HEK293T (cell line): ENCODE measurements around the gene IRAK1.

Experiments
- CTCF ChIA-PET: fragments of 350-600 bp; formaldehyde crosslinking; extraction: SDS; loops from one replicate; lab custom pipeline; 2021; ENCODE audit warnings: antibody characterized with exemption, inconsistent platforms; lab: Yijun Ruan, JAX
- POLR2A ChIA-PET: fragments of 350-600 bp; formaldehyde crosslinking; extraction: SDS; loops from one replicate; lab custom pipeline; 2020; ENCODE audit warnings: antibody characterized with exemption, inconsistent platforms; lab: Yijun Ruan, JAX
- DNase-seq: peaks from one replicate; pipeline ENCODE4 v3.0.0; 2012; ENCODE audit warnings: mixed read lengths; ENCODE audit errors: extremely low spot score
- ARNT ChIP-seq: fragments of 450-650 bp; IDR thresholded peaks from 2 replicates; pipeline ENCODE4 v1.6.1; 2017; ENCODE audit warnings: mild to moderate bottlenecking
- BHLHE40 ChIP-seq: fragments of 450-650 bp; IDR thresholded peaks from 2 replicates; pipeline ENCODE4 v1.6.1; 2016; ENCODE audit warnings: mild to moderate bottlenecking, moderate library complexity, borderline replicate concordance
- CTBP1 ChIP-seq: fragments of 450-650 bp; IDR thresholded peaks from 2 replicates; pipeline ENCODE4 v1.6.1; 2016; ENCODE audit warnings: borderline replicate concordance
- ELF4 ChIP-seq: fragments of 450-650 bp; IDR thresholded peaks from 2 replicates; pipeline ENCODE4 v1.6.1; 2017; ENCODE audit warnings: antibody characterized with exemption
- FOXA1 ChIP-seq: fragments of 450-650 bp; IDR thresholded peaks from 2 replicates; pipeline ENCODE4 v1.6.1; 2016; ENCODE audit warnings: mild to moderate bottlenecking
- FOXK2 ChIP-seq: fragments of 450-650 bp; IDR thresholded peaks from 2 replicates; pipeline ENCODE4 v1.6.1; 2016; ENCODE audit warnings: mild to moderate bottlenecking
- FOXM1 ChIP-seq: fragments of 450-650 bp; IDR thresholded peaks from 2 replicates; pipeline ENCODE4 v1.6.1; 2017; ENCODE audit warnings: mild to moderate bottlenecking, borderline replicate concordance
- HDGF ChIP-seq: fragments of 450-650 bp; IDR thresholded peaks from 2 replicates; pipeline ENCODE4 v1.6.1; 2017; ENCODE audit warnings: antibody characterized with exemption, borderline replicate concordance
- L3MBTL2 ChIP-seq: fragments of 450-650 bp; conservative IDR thresholded peaks from 2 replicates; pipeline ENCODE4 v1.6.1; 2016; ENCODE audit warnings: mild to moderate bottlenecking
- LEF1 ChIP-seq: fragments of 450-650 bp; IDR thresholded peaks from 2 replicates; pipeline ENCODE4 v1.6.1; 2017; ENCODE audit warnings: mild to moderate bottlenecking, borderline replicate concordance
- NFRKB ChIP-seq: fragments of 450-650 bp; IDR thresholded peaks from 2 replicates; pipeline ENCODE4 v1.6.1; 2016; ENCODE audit warnings: mild to moderate bottlenecking, moderate library complexity
- SP1 ChIP-seq: fragments of 450-650 bp; IDR thresholded peaks from 2 replicates; pipeline ENCODE4 v1.6.1; 2017
- SUZ12 ChIP-seq: fragments of 450-650 bp; IDR thresholded peaks from 2 replicates; pipeline ENCODE4 v1.6.1; 2016; ENCODE audit warnings: mild to moderate bottlenecking
- TARDBP ChIP-seq: fragments of 450-650 bp; IDR thresholded peaks from 2 replicates; pipeline ENCODE4 v1.6.1; 2016
- ZNF384 ChIP-seq: fragments of 450-650 bp; IDR thresholded peaks from 2 replicates; pipeline ENCODE4 v1.6.1; 2016
- TF ChIP-seq, protein P1 (sequence below): fragments of 450-650 bp; IDR thresholded peaks from 2 replicates; pipeline ENCODE4 v1.6.1; 2016

The IRAK1 gene

GRCh38 chrX:154006947-154007346, 12.8 kb downstream of the IRAK1 start:
- no peak for TF ChIP-seq ARNT
- no peak for TF ChIP-seq TARDBP
- TF ChIP-seq ELF4 = no peak
- no peak for TF ChIP-seq SP1
- TF ChIP-seq FOXM1 = no peak
- no peak for TF ChIP-seq L3MBTL2
- no peak for TF ChIP-seq HDGF
- TF ChIP-seq CTBP1 = no peak
- no peak for TF ChIP-seq NFRKB
- TF ChIP-seq BHLHE40 = no peak
- TF ChIP-seq LEF1 = no peak
- TF ChIP-seq, protein P1, sequence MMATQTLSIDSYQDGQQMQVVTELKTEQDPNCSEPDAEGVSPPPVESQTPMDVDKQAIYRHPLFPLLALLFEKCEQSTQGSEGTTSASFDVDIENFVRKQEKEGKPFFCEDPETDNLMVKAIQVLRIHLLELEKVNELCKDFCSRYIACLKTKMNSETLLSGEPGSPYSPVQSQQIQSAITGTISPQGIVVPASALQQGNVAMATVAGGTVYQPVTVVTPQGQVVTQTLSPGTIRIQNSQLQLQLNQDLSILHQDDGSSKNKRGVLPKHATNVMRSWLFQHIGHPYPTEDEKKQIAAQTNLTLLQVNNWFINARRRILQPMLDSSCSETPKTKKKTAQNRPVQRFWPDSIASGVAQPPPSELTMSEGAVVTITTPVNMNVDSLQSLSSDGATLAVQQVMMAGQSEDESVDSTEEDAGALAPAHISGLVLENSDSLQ = no peak
- TF ChIP-seq SUZ12 = no peak
- no peak for TF ChIP-seq ZNF384
- TF ChIP-seq FOXA1 = no peak
- no peak for TF ChIP-seq FOXK2
- no peak for DNase-seq
- POLR2A ChIA-PET = no interaction called here
- CTCF ChIA-PET = no interaction called here

DNA sequence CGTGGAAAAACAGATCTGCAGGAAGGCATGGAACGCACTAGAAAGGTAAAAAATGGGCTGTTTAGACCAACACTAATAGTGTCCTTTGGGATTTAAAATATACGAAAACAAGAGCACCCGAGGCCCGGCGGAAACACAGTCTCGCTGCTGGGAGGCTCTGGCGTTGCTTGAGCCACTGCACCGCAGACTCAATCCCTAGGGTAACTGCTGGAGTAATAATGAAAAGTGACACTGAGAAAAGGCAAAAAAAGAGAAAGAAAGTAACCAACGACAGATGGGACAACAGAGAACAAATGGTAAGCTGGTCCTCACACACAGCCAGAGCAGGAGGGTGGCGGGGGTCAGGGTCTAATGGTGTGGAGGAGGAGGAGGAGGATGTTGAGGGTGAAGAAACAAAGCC, 15.4 kb downstream of the IRAK1 start:
- CTCF ChIA-PET = interaction anchor here (2.4 kb wide), 1 partner anchor 9 kb away, joined by 11 read pairs; no protein-coding TSS in a partner anchor
- POLR2A ChIA-PET = interaction anchor here (0.8 kb wide), 1 partner anchor 33 kb away, joined by 3 read pairs; no protein-coding TSS in a partner anchor
- DNase-seq = no peak
- TF ChIP-seq LEF1 (no peak), SP1 (no peak), FOXM1 (no peak), L3MBTL2 (no peak), FOXA1 (no peak), FOXK2 (no peak), CTBP1 (no peak), ZNF384 (no peak), BHLHE40 (no peak), NFRKB (no peak), ELF4 (no peak), TARDBP (no peak), ARNT (no peak), HDGF (no peak), SUZ12 (no peak)
- TF ChIP-seq, protein P1 = no peak

DNA sequence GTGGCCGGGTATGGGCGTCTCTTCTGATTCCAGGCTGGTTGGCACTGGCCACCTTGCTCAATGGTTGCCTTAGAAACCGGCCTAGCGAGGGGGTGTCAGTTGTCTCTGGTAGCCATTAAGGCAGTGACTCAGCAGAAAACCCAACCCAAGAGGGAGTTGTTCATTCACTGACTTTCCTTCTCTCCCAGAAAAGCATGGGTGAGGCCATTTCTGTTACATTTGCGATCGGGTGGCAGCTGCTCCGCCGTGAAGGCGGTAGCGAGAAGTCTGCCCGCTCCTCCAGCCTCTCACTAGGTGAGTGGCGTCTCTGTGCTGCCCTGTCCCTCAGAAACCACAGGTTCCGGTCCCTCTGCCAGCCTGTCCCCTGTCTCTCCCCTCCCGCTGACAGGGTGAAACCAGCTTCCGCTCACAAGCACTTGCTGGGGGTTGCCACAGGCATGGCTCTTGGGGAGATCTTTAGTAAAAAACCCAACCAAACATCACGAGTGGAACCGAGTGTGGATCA, 17.4 kb downstream of the IRAK1 start:
- DNase-seq = no peak
- CTCF ChIA-PET = interaction anchor here (2.4 kb wide), 1 partner anchor 11 kb away, joined by 11 read pairs; no protein-coding TSS in a partner anchor
- POLR2A ChIA-PET = no interaction called here
- TF ChIP-seq SUZ12 = no peak
- TF ChIP-seq, protein P1 = no peak
- no peak for TF ChIP-seq FOXK2
- no peak for TF ChIP-seq ELF4
- TF ChIP-seq L3MBTL2 = no peak
- no peak for TF ChIP-seq ARNT
- TF ChIP-seq TARDBP = no peak
- TF ChIP-seq CTBP1 = no peak
- TF ChIP-seq SP1 = no peak
- TF ChIP-seq ZNF384 = no peak
- no peak for TF ChIP-seq FOXM1
- TF ChIP-seq BHLHE40 = no peak

- DNase-seq = no peak
- TF ChIP-seq HDGF = no peak
- no peak for TF ChIP-seq CTBP1
- no peak for TF ChIP-seq L3MBTL2
- TF ChIP-seq ELF4 = no peak
- TF ChIP-seq SUZ12 = no peak
- no peak for TF ChIP-seq BHLHE40
- no peak for TF ChIP-seq NFRKB
- TF ChIP-seq, protein P1 = no peak
- no peak for TF ChIP-seq SP1
- no peak for TF ChIP-seq ZNF384
- TF ChIP-seq FOXK2 = no peak
- POLR2A ChIA-PET = interaction anchor here (1.3 kb wide), 1 partner anchor 20 kb away, joined by 4 read pairs; the partner anchor contains the start of gene IRAK1
These were observed 19.7 kb downstream of the IRAK1 start for GRCh38 chrX:154000051-154000450.

DNA sequence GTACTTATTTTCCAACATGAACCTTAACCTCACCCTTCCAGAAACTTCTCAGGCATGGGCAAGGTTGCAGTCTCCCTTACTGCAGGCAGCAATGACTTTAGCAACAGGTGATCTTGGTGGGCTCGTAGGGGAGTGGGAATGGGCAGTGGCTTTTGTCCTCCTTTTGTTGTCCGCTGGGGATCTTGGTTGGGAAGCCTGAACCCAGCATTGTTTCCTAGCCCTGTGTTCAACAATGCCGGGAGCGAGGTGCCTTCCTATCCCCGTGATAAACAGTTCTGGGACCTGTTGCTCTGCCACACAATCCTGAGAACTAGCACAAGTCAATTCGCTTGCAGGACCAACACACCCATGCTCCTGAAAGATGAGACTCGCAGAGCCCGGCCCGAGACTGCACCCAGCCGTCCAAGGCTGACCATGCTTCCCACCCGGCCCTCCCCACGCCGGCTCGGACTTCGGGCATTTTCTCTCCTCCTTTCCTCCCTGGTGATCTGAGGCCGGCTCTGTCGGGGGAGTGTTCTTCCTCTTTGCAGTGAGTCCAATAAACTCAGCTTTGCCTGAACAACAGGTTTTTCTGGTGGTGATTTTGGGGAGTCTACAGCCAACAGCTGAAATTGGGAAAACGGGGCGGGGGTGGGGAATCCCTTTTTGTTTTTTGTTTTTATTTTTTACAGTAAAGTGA, 20.2 kb downstream of the IRAK1 start:
- TF ChIP-seq ARNT = no peak
- TF ChIP-seq ZNF384 = no peak
- TF ChIP-seq SP1 = no peak
- TF ChIP-seq CTBP1 = no peak
- TF ChIP-seq NFRKB = no peak
- TF ChIP-seq FOXM1 = no peak
- no peak for TF ChIP-seq TARDBP
- no peak for TF ChIP-seq FOXA1
- no peak for TF ChIP-seq L3MBTL2
- no peak for TF ChIP-seq HDGF
- no peak for TF ChIP-seq ELF4
- TF ChIP-seq, protein P1 = no peak
- no peak for TF ChIP-seq FOXK2
- no peak for TF ChIP-seq BHLHE40
- POLR2A ChIA-PET = interaction anchor here (1.3 kb wide), 1 partner anchor 21 kb away, joined by 4 read pairs; the partner anchor contains the start of gene IRAK1
- no peak for DNase-seq
- CTCF ChIA-PET = interaction anchor here (0.8 kb wide), 1 partner anchor 14 kb away, joined by 8 read pairs; no protein-coding TSS in a partner anchor

More at GRCh38 chrX:154000051-154000450, 19.7 kb downstream of the IRAK1 start:
- CTCF ChIA-PET = no interaction called here
